Right ventricle myocardium inferior (tissue), 1 donor: ENCODE measurements around the gene RFFL. TPM values are rescaled to one million over a fixed set of nuclear protein-coding genes. Genes with fewer than 3 reads are reported as not detected.
"Not testable (repeated sequence)": the region's sequence is repeated elsewhere in the genome, so short reads cannot be mapped to it uniquely, and the experiment has no call there.

Source experiments
- ATAC-seq: fragments of 200-7000 bp; cut with Tn5 transposase; one replicate; pipeline ENCODE4 v1.9.1; 2020; ENCODE audit warnings: mild to moderate bottlenecking, moderate library complexity
- DNase-seq: peaks from one replicate; pipeline ENCODE4 v3.0.0; 2021; ENCODE audit errors: missing footprints
- intact Hi-C: fragments of 100-400 bp; cut with DNase I; formaldehyde crosslinking; loops from one replicate; pipeline ENCODE4 v1.11.0; 2022
- long read RNA-seq: library from polyadenylated mRNA; unstranded; transcript quantifications from one replicate; pipeline ENCODE4 v2.0.0, GENCODE V29; 2021
- total RNA-seq: library from RNA; stranded (reverse); fragmentation: NEBNext Ultra II Directional; extraction: Animal tissue kit (Norgen Biotek cat#: 25700); gene quantifications from one replicate; pipeline ENCODE4 v1.2.1, GENCODE V29; 2021
- donor health status: DM: no; HTN: yes; CAD: no; lungs with severe emphysema.

The RFFL gene, protein sequence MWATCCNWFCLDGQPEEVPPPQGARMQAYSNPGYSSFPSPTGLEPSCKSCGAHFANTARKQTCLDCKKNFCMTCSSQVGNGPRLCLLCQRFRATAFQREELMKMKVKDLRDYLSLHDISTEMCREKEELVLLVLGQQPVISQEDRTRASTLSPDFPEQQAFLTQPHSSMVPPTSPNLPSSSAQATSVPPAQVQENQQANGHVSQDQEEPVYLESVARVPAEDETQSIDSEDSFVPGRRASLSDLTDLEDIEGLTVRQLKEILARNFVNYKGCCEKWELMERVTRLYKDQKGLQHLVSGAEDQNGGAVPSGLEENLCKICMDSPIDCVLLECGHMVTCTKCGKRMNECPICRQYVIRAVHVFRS
- 11.2 TPM for total RNA-seq
- long read RNA-seq, full-length matches to known transcripts: 4 of 9 reads
- long read RNA-seq, partial matches to known transcripts: 2 of 9 reads
- long read RNA-seq, other reads (novel, unspliced or antisense): 3 of 9 reads

DNA sequence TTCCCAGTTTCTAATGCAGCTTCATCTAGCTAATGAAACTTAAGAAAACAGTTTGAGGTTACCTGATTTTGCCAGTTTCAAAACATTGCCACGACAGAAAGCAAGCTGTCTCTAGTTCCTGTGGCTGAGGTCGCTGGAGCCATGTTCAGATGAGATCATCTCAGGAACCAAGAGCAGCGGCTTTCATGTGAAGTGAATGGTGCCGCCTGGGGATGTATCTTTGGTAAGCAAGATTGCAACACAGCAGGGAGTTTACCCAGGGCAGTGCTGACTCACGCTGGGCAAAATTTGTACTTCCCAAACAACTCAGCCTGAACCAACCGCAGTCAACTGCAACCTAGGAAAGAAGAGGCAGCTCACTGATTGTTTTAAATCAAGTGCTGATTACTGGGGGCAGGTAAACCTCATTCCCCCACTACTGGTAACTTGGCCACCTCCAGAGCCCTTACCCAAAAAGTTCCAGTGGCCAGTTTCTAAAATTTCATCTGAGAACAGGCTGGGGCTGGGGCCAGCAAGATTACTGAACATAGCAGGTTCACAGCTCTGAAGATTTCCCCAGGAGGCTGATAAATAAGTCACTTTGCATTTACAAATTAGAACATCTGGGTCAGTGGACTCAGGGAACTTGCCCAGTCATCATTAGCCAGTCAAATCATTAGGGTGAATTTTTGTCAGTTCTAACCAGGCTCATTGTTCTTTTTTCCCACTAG lies at the start of gene RFFL:
Gene RFFL, minus strand, starts transcription at position 194 of the 710 bp plus-strand sequence. CDS start 37,154 bp downstream, outside the sequence.
- ATAC-seq: peak; percentile 98
- DNase-seq: peak; percentile 88
- intact Hi-C loops: loop anchor here (1.0 to 2.0 kb wide), 2 partner anchors 41 to 65 kb away; no protein-coding TSS in a partner anchor

DNA sequence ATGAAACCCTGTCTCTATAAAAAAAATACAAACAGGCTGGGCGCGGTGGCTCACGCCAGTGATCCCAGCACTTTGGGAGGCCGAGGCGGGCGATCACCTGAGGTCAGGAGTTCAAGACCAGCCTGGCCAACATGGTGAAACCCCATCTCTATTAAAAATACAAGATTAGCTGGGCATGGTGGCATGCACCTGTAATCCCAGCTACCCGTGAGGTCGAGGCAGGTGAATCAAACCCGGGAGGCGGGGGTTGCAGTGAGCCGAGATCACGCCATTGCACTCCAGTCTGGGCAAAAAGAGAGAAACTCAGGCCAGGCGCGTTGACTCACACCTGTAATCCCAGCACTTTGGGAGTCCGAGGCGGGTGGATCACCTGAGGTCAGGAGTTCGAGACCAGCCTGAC lies 47.3 kb upstream of the RFFL start:
- DNase-seq, ATAC-seq, intact Hi-C loops: not testable (repeated sequence)

DNA sequence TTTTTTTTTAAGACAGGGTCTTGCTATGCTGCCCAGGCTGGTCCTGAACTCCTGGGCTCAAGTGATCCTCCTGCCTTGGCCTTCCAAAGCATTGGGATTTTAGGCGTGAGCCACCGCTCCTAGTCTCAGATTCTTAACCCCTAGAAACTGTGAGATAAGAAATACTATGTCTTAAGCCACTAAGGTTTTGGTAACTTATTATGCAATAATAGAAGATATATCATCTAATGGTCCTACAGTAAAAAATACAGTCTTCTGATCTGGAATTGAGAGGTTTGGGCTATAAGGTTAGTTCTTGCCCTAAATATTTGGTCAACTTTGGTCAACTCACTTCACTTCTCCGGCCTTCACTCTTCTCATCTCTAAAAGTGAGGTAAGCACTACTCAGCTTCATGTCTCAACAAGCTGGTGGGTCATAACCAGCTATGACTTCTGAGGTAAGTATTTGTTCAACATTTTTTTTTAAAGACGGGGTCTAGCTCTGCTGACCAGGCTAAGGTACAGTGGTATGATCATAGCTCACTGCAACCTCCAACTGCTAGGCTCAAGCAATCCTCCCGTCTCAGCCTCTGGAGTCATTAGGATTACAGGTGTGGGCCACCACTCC lies 41.4 kb upstream of the RFFL start:
- no peak for DNase-seq
- ATAC-seq: no peak

DNA sequence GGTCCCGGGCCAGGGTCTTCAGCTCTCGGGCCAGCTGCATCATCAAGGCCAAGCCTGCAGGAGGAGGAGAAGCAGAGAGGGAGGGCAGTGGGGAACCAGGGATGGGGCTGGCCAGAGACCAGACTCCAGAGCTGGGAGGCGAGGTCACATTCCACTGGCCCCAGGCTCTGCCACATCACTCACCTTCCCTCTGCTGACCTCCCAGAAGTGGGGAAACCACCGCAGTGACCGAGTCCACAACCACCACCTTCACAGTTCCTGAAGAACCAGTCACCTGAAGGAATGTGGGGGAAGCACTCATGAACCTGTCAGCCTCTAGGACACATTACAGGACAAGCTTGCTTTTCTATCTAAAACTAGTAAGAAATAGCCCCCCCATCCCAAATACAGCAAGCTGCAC lies 39.8 kb upstream of the RFFL start:
- ATAC-seq (no peak), DNase-seq (no peak)
- intact Hi-C loops: no loop called here

More for the DNA sequence above, 41.4 kb upstream of the RFFL start:
- intact Hi-C loops: no loop called here

DNA sequence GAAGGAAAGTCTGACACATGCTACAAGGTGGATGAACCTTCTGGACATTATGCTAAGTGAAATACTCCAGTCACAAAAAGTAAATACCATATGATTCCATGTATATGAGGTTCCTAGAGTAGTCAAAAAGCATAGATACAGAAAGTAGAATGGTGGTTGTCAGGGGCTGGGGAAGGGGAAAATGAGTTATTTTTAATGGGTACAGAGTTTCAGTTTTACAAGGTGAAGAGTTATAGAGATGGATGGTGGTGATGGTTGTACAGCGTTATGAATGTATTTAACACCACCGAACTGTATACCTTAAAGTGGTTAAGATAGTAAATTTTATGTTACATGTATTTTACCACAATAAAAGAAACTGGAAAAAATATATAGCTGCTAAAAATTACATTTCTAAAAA lies 38.2 kb upstream of the RFFL start:
- ATAC-seq (no peak), DNase-seq (no peak)

DNA sequence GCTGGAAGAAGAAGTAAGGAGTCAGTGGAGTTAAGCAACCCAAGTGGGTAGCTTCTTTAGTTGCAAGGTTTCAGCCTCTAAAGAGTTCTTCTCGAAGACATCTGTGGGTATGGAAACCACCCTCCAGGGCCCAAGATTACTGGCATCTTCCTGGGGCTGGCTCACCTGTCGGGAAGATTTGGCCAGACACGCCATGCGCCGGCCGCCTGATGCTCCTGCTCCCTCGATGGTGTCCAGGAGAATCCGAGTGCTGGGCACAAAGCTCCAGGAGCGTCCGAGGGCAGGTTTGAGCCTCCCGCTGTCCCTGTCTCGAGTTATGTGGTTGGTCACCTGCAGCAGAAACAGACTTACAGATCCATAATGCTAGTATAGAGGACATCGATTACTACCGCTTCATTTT lies 37.5 kb upstream of the RFFL start:
- ATAC-seq (no peak), DNase-seq (no peak)
- intact Hi-C loops: no loop called here

More for the DNA sequence above, 38.2 kb upstream of the RFFL start:
- intact Hi-C loops: no loop called here

DNA sequence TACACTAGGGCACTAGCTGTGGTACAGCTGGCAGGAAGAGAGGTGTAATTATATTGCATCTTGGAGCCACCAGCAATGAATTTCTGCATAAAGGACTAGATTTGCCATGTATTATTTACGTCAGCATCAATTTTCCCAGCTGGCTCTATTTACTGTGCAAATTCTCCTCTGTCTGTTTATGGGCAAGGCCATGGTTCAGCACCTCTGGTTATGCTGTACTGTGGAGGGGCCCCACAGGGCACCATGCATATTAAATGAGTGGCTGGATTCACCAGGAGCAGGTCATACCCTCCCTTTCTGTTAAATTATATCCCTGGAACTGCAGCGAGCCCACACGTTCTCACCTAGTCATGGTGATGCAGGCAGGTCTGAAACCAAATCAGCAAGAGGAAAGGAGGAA lies 36.4 kb upstream of the RFFL start:
- DNase-seq (no peak), ATAC-seq (no peak)
- intact Hi-C loops: no loop called here

DNA sequence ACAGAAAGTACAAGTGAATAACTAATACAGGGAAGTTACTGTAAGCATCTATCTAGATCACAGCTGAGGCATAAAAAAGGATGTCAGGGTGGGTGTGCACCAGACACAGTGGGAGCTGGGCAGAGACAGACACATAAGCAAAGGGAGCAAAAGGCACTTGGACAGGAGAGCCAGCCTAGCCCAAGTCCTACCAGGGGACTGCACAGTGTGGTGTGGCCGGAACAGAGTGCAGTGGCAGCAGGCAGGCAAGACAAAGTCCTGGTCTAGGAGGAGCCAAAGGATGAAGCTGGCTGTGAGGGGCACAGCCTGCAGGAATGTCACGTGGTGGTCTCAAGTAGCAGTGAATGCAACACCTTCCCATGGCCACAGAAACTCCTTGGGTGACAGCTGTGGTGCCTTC lies 34.3 kb upstream of the RFFL start:
- ATAC-seq (no peak), DNase-seq (no peak)
- intact Hi-C loops: no loop called here

DNA sequence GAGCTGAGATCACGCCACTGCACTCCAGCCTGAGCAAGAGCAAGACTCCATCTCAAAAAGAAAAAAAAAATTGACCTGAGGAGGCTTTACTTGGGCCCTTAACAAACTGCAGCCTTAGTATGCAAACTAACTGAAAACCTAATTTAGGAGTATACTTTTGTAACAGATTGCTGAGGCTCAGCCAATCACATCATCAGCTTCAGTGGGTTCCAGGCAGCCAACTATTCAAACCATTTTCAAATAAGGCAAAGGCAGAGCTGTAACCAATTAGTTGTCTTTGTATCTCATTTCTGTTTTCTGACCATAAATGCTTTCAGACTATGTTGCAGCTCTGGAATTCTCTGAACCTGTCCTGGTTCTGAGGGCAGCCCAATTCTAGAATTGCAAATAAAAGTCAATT lies 32.2 kb upstream of the RFFL start:
- no peak for ATAC-seq
- intact Hi-C loops: no loop called here
- no peak for DNase-seq

DNA sequence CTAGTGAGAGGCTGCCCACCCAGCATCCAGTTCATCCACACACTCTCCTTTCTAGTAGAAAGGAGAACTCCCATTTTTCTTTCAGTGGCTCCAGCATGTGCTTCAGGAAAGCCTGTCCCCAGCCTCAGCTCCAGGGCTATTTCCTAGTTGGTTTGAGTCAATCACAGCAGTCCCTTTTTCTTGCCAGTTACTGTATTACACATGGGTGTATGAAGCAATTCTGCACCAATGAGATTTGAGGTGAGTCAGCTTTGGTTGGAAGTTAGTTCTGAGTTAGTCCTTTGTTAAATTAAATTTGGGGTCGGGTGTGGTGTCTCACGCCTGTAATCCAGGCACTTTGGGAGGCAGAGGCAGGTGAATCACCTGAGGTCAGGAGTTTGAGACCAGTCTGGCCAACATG lies 31.4 kb upstream of the RFFL start:
- intact Hi-C loops: no loop called here
- ATAC-seq (no peak), DNase-seq (no peak)

DNA sequence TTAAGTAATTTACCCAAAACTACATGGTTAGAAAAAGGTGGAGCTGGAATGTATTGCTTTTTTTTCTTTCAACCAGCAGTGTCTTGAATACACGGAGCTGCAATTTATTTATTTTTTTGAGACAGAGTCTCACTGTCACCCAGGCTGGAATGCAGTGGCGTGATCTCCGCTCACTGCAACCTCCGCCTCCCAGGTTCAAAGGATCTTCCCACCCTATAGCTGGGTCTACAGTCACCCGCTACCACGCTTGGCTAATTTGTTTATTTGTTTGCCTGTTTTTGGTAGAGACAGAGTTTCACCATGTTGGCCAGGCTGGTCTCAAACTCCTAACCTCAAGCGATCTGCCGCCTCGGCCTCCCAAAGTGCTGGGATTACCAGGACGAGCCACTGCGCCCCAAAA lies 27.2 kb upstream of the RFFL start:
- ATAC-seq, intact Hi-C loops, DNase-seq: not testable (repeated sequence)

DNA sequence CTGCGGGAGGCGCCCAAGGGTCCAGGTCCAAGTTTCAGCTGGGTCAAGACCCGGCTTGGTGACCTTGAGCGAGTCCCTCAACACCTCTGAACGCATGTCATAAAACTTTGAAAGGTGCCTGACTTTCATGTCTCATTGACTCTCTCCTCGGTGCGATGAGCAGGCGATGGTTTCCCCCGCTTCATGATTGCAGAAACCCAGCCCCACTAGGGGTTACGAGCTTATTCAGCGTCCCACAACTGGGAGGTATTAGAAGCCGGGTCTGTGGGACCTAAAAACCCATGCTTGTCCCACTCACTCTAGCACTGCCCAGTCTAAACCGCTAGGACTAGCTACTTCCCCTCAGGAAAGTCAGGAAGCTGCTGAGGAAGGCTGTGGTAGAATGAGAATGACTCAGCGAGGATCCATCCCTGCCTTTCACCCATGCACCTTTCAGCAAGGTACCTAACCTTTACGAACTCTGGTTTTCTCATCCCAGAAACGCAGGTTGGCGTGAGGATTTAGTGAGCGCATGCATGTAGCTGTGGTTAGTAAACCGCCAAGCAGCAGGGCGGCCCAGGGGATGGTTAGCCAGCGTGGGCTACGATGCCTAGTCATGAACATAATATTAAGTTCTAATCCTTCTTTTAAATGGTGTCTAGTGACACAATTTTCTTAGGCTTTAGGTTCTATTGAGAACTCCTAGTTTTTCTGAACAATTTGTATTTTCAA lies 26.2 kb upstream of the RFFL start:
- intact Hi-C loops: loop anchor here (1.0 to 5.0 kb wide), 3 partner anchors 91 to 128 kb away; partner anchors contain the start of genes CCT6B, LIG3 and ZNF830
- DNase-seq (peak; percentile 72), ATAC-seq (peak; percentile 35)

DNA sequence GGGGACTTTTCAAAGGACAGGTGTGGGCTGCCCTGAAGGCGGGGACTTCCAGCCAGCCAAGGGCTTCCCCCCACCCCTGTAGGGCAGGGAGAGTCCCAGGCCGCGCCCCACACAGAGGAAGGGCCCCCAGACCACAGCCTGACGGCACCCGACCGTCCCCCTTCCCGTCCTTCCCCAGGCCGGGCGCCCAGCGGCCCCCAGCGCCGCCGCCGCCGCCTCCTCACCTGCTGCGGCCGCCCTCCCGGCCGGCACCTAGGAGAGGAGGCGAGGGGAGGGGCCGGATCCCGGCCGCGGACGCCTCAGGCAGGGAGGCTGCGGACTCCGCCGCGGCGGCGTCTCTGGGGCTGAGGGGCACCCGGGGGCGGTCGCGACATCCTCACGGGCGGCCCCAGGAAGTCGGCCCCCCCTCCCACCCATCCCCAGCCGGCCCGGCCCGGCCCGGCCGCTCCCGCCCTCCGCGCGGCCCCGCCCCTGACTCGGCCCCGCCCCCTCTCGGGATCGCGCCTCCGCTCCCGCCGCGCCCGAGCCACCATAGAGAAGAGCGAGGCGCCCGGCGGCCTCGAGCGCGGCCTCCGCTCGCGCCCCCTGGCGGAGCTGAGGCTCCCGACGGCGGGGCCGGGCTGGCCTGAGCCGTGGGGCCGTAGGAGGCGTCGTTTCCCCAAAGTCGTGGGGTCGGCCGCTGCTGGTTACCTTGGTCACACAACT lies 25.5 kb upstream of the RFFL start:
- ATAC-seq (peak; percentile 97), DNase-seq (peak; percentile 96)
- intact Hi-C loops: loop anchor here (1.0 to 5.0 kb wide), 3 partner anchors 91 to 128 kb away; partner anchors contain the start of genes CCT6B, LIG3 and ZNF830

DNA sequence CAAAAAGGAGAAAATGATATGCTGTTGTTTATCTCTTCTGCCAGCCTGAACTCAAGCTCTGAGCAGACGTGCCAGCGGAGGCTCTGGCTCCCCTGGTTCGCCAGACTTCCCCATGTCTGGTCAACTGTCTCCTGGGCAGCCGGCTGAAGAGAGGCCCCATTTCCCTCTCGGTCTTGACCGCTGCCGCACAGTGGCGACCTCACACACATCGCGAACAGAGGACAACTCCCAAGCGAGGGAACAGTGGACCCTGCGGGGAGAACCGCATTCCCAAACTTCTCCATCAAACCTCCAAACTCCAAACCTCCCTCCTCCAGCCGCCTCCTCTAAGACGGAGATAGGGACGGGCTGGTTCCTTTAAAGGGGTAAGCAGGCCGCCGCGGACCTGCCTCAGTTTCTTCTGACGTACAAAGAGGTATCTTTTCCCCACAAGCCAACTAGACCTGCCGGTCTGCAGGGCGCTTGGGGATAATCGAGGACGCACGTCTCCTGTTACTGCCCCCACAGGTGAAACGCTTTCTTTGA lies 24.9 kb upstream of the RFFL start:
- DNase-seq (peak; percentile 80), ATAC-seq (peak; percentile 63)
- intact Hi-C loops: loop anchor here (5.0 kb wide), 1 partner anchor 106 kb away; the partner anchor contains the start of gene LIG3

DNA sequence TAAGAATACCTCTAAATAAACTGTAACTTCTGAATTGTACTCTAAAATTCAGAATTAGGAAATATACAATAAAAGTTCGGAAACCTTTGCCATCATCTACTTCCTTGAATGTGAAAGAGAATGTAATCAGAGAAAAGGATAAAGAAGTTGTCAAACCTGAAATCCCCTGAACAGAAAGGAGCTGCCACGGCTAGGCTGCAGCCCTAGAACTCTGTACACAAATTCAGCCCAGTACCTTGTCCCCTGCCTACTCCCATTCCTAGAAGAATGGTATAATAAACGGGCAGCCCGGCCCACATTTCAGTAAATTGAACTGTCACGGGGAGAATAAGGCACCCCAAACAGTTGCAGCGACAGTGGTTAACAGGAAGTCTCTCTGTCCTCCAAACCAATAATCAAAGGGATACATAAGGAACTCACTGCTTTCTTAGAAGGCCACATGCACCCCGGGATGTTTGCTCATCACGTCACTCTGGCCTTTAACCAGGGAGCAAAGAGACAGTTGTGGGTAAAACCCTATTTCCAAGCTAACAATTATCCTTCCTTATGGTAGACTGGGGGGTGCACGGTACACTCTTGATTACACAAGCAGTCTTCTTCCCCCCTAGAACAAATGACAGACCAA lies 24.3 kb upstream of the RFFL start:
- intact Hi-C loops: loop anchor here (5.0 kb wide), 1 partner anchor 106 kb away; the partner anchor contains the start of gene LIG3
- no peak for ATAC-seq
- peak; percentile 28 for DNase-seq

DNA sequence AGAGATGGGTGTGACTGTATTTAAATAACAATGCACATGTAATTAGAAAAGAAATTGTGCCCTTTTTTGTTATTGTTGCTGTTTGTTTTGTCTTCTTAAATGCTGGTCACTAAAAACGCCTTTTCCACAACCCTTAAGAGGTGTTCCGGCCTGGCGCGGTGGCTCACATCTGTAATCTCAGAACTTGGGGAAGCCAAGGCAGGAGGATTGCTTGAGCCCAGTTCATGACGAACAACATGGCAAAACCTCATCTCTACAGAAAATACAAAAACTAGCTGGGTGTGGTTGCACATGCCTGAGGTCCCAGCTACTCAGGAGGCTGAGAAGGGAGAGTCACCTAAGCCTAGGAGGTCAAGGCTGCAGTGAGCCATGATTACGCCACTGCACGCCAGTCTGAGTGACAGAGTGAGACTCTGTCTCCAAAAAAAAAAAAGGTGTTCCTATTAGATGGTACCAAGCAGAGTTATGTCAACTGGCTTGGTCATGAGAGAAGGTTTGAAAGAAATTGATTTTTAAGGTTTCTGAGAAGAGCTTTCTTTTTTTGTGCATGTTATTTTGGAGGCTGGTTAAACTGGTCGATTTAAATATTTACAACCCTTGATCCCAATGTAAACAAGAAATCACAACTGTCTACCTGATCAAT lies 23.5 kb upstream of the RFFL start:
- ATAC-seq: no peak
- intact Hi-C loops: loop anchor here (5.0 kb wide), 1 partner anchor 105 kb away; the partner anchor contains the start of gene LIG3
- DNase-seq: no peak

DNA sequence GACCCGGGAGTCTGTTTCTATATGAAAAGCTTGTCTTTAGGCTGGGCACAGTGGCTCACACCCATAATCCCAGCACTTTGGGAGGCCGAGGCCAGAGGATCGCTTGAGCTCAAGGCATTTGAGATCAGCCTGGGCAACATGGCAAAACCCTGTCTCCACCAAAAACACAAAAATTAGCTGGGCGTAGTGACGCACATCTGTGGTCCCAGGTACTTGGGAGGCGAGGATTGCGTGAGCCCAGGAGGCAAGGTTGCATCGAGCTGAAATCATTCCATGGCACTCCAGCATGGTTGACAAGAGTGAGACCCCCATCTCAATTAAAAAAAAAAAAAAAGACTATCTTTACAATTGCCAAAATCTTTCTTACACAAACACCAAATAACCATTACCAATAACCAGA lies 22.7 kb upstream of the RFFL start:
- no peak for DNase-seq
- intact Hi-C loops: loop anchor here (5.0 kb wide), 1 partner anchor 104 kb away; the partner anchor contains the start of gene LIG3
- no peak for ATAC-seq
